Ovary (tissue), 9 donors: ENCODE results near the gene OR4D1. TPM values are rescaled to one million over a fixed set of nuclear protein-coding genes. Genes with fewer than 3 reads are reported as not detected.

Experiments used
- DNase-seq, 5 donors: peaks; one replicate each; pipeline ENCODE4 v3.0.0-alpha.2; 2019 to 2020
- H3K27ac ChIP-seq, 2 donors: fragments of 200-600 bp; one replicate each; pipeline versions ENCODE4 v1.5.1 to v1.8.0; 2019 to 2022
- H3K27me3 ChIP-seq: fragments of 200-600 bp; one replicate; pipeline ENCODE4 v1.8.0; 2022
- H3K36me3 ChIP-seq: fragments of 200-600 bp; sonication (generic); one replicate; pipeline ENCODE4 v1.5.1; 2019
- H3K4me1 ChIP-seq: one replicate; pipeline ENCODE4 v1.8.1; 2013; ENCODE audit warnings: mild to moderate bottlenecking, moderate library complexity; ENCODE audit not compliant: insufficient read depth
- H3K4me3 ChIP-seq: fragments of 200-600 bp; sonication (generic); one replicate; pipeline ENCODE4 v1.5.1; 2017
- H3K9me3 ChIP-seq, 2 donors: fragments of 200-600 bp in 1 of 2; sonication (generic) in 1 of 2; one replicate each; pipeline versions ENCODE4 v1.5.1 to v1.8.1; 2013 to 2019; ENCODE audit warnings: mild to moderate bottlenecking in 1 of 2, moderate library complexity in 1 of 2
- EP300 ChIP-seq: sonication (generic); formaldehyde crosslinking; IDR thresholded peaks from one replicate; pipeline ENCODE4 v1.6.1; 2017; ENCODE audit warnings: antibody characterized with exemption
- POLR2A ChIP-seq: fragments of 450-650 bp; IDR thresholded peaks from one replicate; pipeline ENCODE4 v1.6.1; 2017; ENCODE audit warnings: antibody characterized with exemption, mild to moderate bottlenecking, moderate library complexity
- WGBS, 3 donors: extraction: QIAGEN DNeasy Blood & Tissue Kit in 1 of 3; methylation state at CpG; one replicate each; pipeline versions ENCODE4 v1.1.5 to v1.1.7; 2013 to 2017; 5-methylcytosine and 5-hydroxymethylcytosine counted together
- intact Hi-C, 4 donors: fragments of 100-400 bp; cut with DNase I; formaldehyde crosslinking; loops; one replicate each; pipeline versions ENCODE4 v1.11.0 to v1.15.1; 2022 to 2023
- polyA plus RNA-seq, 2 donors: library from polyadenylated mRNA; stranded (reverse); fragments of 200-250 nt in 1 of 2; fragments of 350-450 nt in 1 of 2; fragmentation: Illumina TruSeq in 1 of 2; extraction: RNeasy Lipid Tissue Mini Kit (QIAGEN cat#74804) in 1 of 2; gene quantifications; one replicate each; pipeline ENCODE4 v1.2.3, GENCODE V29; 2013 to 2014
- total RNA-seq, 7 donors: library from RNA; depleted of rRNA in 2 of 7; stranded (reverse); fragments of >200 nt in 2 of 7; fragmentation: NEBNext Ultra II Directional in 3 of 7; extraction: Animal tissue kit (Norgen Biotek cat#: 25700) in 3 of 7; gene quantifications; one replicate each; pipeline versions ENCODE4 v1.1.0 to v1.2.4, GENCODE V29; 2016 to 2023
- TF ChIP-seq, protein P1 (sequence below), 3 donors: fragments of 450-650 bp in 2 of 3; fragments of 200-600 bp in 1 of 3; IDR thresholded peaks; one replicate each; pipeline versions ENCODE4 v1.5.1 to v1.8.0; 2016 to 2022; ENCODE audit warnings: antibody characterized with exemption in 3 of 3, mild to moderate bottlenecking in 1 of 3
- donor health status: DM: no; HTN: no; CAD: no; lungs with moderate emphysema.
- donor health status: DM: no; HTN: no; CAD: no.
- donor health status: Bipolar disorder and iron deficiency.
- donor health status: DM: yes; HTN: yes; CAD: no.
- donor health status: DM: no; HTN: no; CAD: no.
- donor health status: DM: yes; HTN: yes; CAD: no.

Gene OR4D1
- total and polyA plus RNA-seq, 9 donors = 0.03 TPM; not detected in 8

DNA sequence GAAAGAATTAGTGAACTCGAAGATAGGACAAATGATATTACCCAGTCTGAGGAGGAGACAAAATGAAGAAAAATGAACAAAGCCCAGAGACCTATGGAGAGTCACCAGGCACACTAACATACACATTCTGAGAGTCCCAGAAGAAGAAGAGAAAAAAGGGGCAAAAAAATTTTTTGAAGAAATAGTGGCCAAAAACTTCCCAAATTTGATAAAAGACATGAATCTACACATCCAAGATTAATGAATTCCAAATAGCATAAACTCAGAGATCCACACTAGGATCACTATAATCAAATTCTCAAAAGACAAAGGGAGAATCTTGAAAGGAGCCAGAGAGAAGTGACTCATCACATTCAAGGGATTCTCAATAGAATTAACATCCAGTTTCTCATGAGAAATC, 3.4 kb upstream of the OR4D1 start:
- no peaks in the 10 kb centered on the region for H3K27me3 ChIP-seq
- H3K27ac ChIP-seq = no peak overlapping the region
- H3K9me3 ChIP-seq = no peaks in the 10 kb centered on the region
- no peaks in the 10 kb centered on the region for H3K4me1 ChIP-seq
- H3K4me3 ChIP-seq = no peak overlapping the region
- H3K36me3 ChIP-seq = no peaks in the 10 kb centered on the region
- intact Hi-C loops = no loop called here
- 80 to 90% (median 86%) methylated on average over 1 of the region's 1 CpG for WGBS, 3 donors
- DNase-seq = no peak
- TF ChIP-seq EP300 (no peak), POLR2A (no peak)
- TF ChIP-seq, protein P1, sequence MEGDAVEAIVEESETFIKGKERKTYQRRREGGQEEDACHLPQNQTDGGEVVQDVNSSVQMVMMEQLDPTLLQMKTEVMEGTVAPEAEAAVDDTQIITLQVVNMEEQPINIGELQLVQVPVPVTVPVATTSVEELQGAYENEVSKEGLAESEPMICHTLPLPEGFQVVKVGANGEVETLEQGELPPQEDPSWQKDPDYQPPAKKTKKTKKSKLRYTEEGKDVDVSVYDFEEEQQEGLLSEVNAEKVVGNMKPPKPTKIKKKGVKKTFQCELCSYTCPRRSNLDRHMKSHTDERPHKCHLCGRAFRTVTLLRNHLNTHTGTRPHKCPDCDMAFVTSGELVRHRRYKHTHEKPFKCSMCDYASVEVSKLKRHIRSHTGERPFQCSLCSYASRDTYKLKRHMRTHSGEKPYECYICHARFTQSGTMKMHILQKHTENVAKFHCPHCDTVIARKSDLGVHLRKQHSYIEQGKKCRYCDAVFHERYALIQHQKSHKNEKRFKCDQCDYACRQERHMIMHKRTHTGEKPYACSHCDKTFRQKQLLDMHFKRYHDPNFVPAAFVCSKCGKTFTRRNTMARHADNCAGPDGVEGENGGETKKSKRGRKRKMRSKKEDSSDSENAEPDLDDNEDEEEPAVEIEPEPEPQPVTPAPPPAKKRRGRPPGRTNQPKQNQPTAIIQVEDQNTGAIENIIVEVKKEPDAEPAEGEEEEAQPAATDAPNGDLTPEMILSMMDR (IDR thresholded peaks at IDR 0.05) = no peak

DNA sequence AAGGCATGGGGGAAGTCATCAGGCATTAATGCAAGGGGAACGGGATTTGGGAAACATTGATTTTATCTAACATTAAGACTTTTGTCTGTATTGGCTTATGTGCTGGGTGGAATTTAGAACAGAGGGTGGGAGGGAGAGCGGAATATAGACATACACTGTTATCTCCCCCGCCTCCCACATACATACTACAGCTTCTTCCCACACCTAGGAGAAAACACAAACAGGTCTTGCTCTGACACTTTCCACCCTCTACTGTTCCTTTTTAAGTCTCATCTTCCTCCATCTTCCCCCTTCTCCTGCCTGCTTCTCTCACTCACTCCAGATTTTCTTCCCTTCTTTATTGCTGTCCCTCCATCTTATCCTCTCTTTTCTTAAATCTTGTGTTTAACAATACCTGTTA, 425 bp downstream of the OR4D1 start:
- DNase-seq = no peak
- no peaks in the 10 kb centered on the region for H3K4me1 ChIP-seq
- no peaks in the 10 kb centered on the region for H3K36me3 ChIP-seq
- no peak overlapping the region for H3K4me3 ChIP-seq
- no peaks in the 10 kb centered on the region for H3K27me3 ChIP-seq
- no peak overlapping the region for H3K27ac ChIP-seq
- TF ChIP-seq POLR2A (no peak), EP300 (no peak)
- TF ChIP-seq, protein P1 (IDR thresholded peaks at IDR 0.05) = no peak
- intact Hi-C loops = no loop called here
- WGBS, 3 donors = 39 to 66% (median 52%) methylated on average over 3 of the region's 3 CpGs
- no peaks in the 10 kb centered on the region for H3K9me3 ChIP-seq

DNA sequence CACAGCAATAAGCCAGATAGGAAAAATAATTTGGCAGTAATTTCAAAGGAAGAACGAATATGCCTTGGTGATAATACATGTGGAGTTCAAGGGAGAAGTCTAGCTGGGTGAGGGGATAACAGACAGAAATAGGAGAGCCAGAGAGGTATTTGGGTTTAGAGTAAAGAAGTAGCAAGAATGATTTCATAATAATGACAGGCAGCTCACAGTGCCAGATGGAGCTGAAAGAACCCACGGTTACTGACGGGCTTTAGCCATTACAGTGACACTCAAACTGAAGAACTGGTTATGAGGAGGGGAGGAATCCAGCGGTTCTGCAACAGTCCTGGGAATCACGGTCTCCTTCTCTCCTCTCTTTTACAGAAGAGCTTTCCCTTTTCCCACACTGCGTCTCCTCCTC, 2.2 kb downstream of the OR4D1 start:
- Histone ChIP-seq H3K9me3 (no peaks in the 10 kb centered on the region), H3K36me3 (no peaks in the 10 kb centered on the region), H3K4me1 (no peaks in the 10 kb centered on the region), H3K27me3 (no peaks in the 10 kb centered on the region), H3K27ac (no peak overlapping the region), H3K4me3 (no peak overlapping the region)
- DNase-seq = no peak
- 28 to 37% (median 32%) methylated on average over 6 of the region's 6 CpGs for WGBS, 3 donors
- TF ChIP-seq POLR2A = no peak
- TF ChIP-seq EP300 = no peak
- TF ChIP-seq, protein P1 (IDR thresholded peaks at IDR 0.05) = no peak
- intact Hi-C loops = no loop called here

DNA sequence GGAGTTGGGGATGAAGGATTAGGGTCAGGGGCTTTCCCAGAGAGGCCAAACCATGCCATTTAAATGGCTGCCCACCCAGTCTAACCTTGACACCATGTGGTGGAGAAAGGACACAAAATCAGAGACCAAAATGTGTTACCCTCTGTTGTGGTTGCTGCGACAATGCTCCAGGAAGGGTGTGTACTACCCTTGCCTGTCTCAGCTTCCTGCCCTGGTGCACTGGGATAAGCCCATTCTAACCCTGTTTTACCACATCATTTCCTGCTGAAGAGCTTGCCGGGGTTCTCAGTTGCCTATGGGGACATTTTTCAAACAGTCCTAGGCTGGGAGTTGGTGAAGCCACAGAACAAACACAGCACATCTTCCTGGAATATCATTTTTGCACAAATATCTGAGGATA, 4.9 kb downstream of the OR4D1 start:
- no peak overlapping the region for H3K27ac ChIP-seq
- whole genome bisulfite sequencing, 3 donors = 69 to 73% (median 71%) methylated on average over 2 of the region's 2 CpGs
- H3K9me3 ChIP-seq = no peaks in the 10 kb centered on the region
- DNase-seq = no peak
- intact Hi-C loops = no loop called here
- no peaks in the 10 kb centered on the region for H3K4me1 ChIP-seq
- no peaks in the 10 kb centered on the region for H3K36me3 ChIP-seq
- no peak overlapping the region for H3K4me3 ChIP-seq
- TF ChIP-seq EP300 (no peak), POLR2A (no peak)
- TF ChIP-seq, protein P1 (IDR thresholded peaks at IDR 0.05) = no peak
- H3K27me3 ChIP-seq = no peaks in the 10 kb centered on the region

- H3K36me3 ChIP-seq = no peaks in the 10 kb centered on the region
- no peak for DNase-seq
- no peak for TF ChIP-seq EP300
- no peak for TF ChIP-seq POLR2A
- TF ChIP-seq, protein P1 (IDR thresholded peaks at IDR 0.05) = no peak
- no peaks in the 10 kb centered on the region for H3K9me3 ChIP-seq
- H3K4me1 ChIP-seq = no peaks in the 10 kb centered on the region
- no peak overlapping the region for H3K27ac ChIP-seq
- intact Hi-C loops = no loop called here
- no peaks in the 10 kb centered on the region for H3K27me3 ChIP-seq
- no peak overlapping the region for H3K4me3 ChIP-seq
These were observed 5.5 kb downstream of the OR4D1 start for GRCh38 chr17:58153671-58154070.
